OCI-LY3 (cell line): Measurements from ENCODE around the gene C1QTNF9.

Experiments used
- H2AFZ ChIP-seq: fragments of 200-600, 300-600 bp; shearing (Covaris generic); 2 replicates; pipeline ENCODE4 v1.6.0; 2014; ENCODE audit warnings: antibody characterized with exemption, low read depth, low read length
- H3K27ac ChIP-seq: fragments of 200-600, 300-600 bp; sonication (generic); 2 replicates; pipeline ENCODE4 v1.5.1; 2014; ENCODE audit warnings: mild to moderate bottlenecking, low read length, moderate library complexity, mixed read lengths
- H3K27me3 ChIP-seq: fragments of 200-600, 300-600 bp; sonication (generic); 2 replicates; pipeline ENCODE4 v1.6.1; 2014; ENCODE audit warnings: low read depth, low read length, mixed read lengths
- H3K36me3 ChIP-seq: fragments of 200-600, 300-600 bp; sonication (generic); replicated peaks from 2 replicates; pipeline ENCODE3; 2014; ENCODE audit warnings: low read depth, low read length, mixed read lengths
- H3K4me1 ChIP-seq: fragments of 300-600, 200-600 bp; sonication (generic); 2 replicates; pipeline ENCODE4 v1.6.1; 2014; ENCODE audit warnings: low read length, mixed read lengths
- H3K4me2 ChIP-seq: fragments of 200-600, 300-600 bp; sonication (generic); 2 replicates; pipeline ENCODE4 v1.6.1; 2014; ENCODE audit warnings: low read length, mixed read lengths
- H3K4me3 ChIP-seq: fragments of 300-600, 200-600 bp; sonication (generic); 2 replicates; pipeline ENCODE4 v1.5.1; 2014; ENCODE audit warnings: antibody characterized with exemption, mild to moderate bottlenecking, low read length, moderate library complexity
- H3K79me2 ChIP-seq: fragments of 300-600, 200-600 bp; shearing (Covaris generic); 2 replicates; pipeline ENCODE4 v1.6.1; 2014; ENCODE audit warnings: mild to moderate bottlenecking, low read length, mixed read lengths
- H3K9ac ChIP-seq: fragments of 300-600, 200-600 bp; shearing (Covaris generic); 2 replicates; pipeline ENCODE4 v1.6.0; 2014; ENCODE audit warnings: mild to moderate bottlenecking, low read length, moderate library complexity
- H3K9me3 ChIP-seq: fragments of 200-600, 300-600 bp; shearing (Covaris generic); 2 replicates; pipeline ENCODE4 v1.6.1; 2014; ENCODE audit warnings: low read length, mixed read lengths; ENCODE audit not compliant: insufficient read depth
- H4K20me1 ChIP-seq: fragments of 200-600, 300-600 bp; sonication (generic); 2 replicates; pipeline ENCODE4 v1.6.1; 2016; ENCODE audit warnings: low read length, mixed read lengths; ENCODE audit not compliant: insufficient read depth
- EZH2phosphoT487 ChIP-seq: fragments of 200-600 bp; shearing (Covaris generic); IDR thresholded peaks from 2 replicates; pipeline ENCODE4 v1.6.1; 2018; ENCODE audit warnings: antibody characterized with exemption, mixed run types, low read depth
- TF ChIP-seq, protein P1 (sequence below): fragments of 200-600, 300-600 bp; sonication (generic); IDR thresholded peaks from 2 replicates; pipeline ENCODE4 v1.5.1; 2014; ENCODE audit warnings: antibody characterized with exemption, low read length, low read depth

The C1QTNF9 gene

DNA sequence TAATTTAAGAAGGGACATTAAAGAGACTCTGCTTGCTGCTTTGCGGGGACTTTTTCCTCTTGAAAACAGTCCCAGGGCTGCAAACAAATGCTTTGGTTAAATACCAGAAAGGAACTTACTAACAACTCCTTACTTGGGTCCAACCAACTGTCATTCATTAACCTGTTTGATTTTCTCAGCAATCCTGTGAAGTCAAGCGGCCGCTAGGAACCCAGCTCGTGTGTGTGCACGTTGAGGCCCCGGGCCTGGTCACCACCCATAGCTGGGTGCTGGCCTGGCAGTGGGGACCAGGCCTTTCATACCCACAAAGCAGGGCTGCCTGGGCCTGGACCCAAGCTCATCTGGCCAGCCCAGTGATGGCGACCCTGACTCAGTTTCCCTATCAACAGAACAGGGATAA is 50.7 kb downstream of the C1QTNF9 start:
- no peak overlapping the region for H3K27ac ChIP-seq
- H3K4me3 ChIP-seq, result no peak overlapping the region
- no peaks in the 10 kb centered on the region for H4K20me1 ChIP-seq
- H3K27me3 ChIP-seq, result no peaks in the 10 kb centered on the region
- H3K4me1 ChIP-seq, result no peaks in the 10 kb centered on the region
- no peak overlapping the region for H3K4me2 ChIP-seq
- no peaks in the 10 kb centered on the region for H3K9me3 ChIP-seq
- no peaks in the 10 kb centered on the region for H3K36me3 ChIP-seq
- no peak overlapping the region for H3K9ac ChIP-seq
- H2AFZ ChIP-seq, result no peak overlapping the region
- no peaks in the 10 kb centered on the region for H3K79me2 ChIP-seq
- no peak for TF ChIP-seq EZH2phosphoT487
- TF ChIP-seq, protein P1, sequence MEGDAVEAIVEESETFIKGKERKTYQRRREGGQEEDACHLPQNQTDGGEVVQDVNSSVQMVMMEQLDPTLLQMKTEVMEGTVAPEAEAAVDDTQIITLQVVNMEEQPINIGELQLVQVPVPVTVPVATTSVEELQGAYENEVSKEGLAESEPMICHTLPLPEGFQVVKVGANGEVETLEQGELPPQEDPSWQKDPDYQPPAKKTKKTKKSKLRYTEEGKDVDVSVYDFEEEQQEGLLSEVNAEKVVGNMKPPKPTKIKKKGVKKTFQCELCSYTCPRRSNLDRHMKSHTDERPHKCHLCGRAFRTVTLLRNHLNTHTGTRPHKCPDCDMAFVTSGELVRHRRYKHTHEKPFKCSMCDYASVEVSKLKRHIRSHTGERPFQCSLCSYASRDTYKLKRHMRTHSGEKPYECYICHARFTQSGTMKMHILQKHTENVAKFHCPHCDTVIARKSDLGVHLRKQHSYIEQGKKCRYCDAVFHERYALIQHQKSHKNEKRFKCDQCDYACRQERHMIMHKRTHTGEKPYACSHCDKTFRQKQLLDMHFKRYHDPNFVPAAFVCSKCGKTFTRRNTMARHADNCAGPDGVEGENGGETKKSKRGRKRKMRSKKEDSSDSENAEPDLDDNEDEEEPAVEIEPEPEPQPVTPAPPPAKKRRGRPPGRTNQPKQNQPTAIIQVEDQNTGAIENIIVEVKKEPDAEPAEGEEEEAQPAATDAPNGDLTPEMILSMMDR, result no peak

DNA sequence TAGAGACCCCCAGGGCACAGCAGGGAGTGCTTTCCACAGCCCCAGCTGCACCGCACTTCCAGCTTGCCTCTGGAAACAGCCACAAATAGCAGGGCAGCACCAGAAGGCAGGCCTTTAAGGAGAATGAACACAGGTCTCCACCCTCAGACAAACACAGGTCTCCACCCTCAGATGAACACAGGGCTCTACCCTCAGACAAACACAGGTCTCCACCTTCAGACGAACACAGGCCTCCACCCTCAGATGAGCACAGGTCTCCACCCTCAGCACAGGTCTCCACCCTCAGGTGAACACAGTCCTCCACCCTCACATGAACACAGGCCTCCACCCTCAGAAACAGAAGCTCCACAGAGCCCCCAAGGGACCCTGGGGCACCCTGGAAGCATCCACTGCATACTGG is 51.7 kb downstream of the C1QTNF9 start:
- Histone ChIP-seq H3K36me3 (no peaks in the 10 kb centered on the region), H3K79me2 (no peaks in the 10 kb centered on the region), H3K27ac (no peak overlapping the region), H3K27me3 (no peaks in the 10 kb centered on the region), H3K4me3 (no peak overlapping the region), H3K9ac (no peak overlapping the region), H3K4me2 (no peak overlapping the region), H3K9me3 (no peaks in the 10 kb centered on the region), H2AFZ (no peak overlapping the region), H4K20me1 (no peaks in the 10 kb centered on the region), H3K4me1 (no peaks in the 10 kb centered on the region)
- TF ChIP-seq, protein P1, result no peak
- no peak for TF ChIP-seq EZH2phosphoT487

DNA sequence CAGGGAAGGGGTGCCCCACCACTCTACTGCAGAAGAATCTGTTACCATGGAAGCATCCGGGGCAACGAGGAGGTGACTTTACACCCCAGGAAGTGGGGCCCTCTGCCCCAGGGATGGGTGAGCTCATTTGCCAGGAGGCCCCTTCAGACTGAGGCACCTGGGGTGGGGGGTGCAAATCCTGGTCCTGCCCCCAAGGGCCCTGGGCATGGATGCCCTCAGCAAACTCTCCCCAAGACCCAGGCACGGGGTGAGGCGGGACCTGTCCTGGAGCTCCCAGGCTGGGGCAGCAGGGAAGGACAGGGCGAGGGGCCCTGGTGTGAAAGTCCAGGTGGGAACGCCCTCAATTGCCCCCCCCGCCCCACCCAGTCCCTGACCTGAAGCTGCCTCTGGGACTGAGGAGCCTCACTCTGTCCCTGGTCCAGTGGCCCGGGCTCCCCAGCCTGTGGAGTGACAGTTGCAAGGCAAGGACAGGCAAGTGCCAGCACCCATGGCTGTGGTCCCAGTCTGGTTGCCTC is 52.5 kb downstream of the C1QTNF9 start:
- no peak for TF ChIP-seq EZH2phosphoT487
- TF ChIP-seq, protein P1, result no peak
- Histone ChIP-seq H3K9ac (no peak overlapping the region), H3K9me3 (no peaks in the 10 kb centered on the region), H3K36me3 (no peaks in the 10 kb centered on the region), H3K4me3 (no peak overlapping the region), H4K20me1 (no peaks in the 10 kb centered on the region), H3K27me3 (no peaks in the 10 kb centered on the region), H2AFZ (no peak overlapping the region), H3K4me1 (no peaks in the 10 kb centered on the region), H3K27ac (no peak overlapping the region), H3K79me2 (no peaks in the 10 kb centered on the region), H3K4me2 (no peak overlapping the region)

DNA sequence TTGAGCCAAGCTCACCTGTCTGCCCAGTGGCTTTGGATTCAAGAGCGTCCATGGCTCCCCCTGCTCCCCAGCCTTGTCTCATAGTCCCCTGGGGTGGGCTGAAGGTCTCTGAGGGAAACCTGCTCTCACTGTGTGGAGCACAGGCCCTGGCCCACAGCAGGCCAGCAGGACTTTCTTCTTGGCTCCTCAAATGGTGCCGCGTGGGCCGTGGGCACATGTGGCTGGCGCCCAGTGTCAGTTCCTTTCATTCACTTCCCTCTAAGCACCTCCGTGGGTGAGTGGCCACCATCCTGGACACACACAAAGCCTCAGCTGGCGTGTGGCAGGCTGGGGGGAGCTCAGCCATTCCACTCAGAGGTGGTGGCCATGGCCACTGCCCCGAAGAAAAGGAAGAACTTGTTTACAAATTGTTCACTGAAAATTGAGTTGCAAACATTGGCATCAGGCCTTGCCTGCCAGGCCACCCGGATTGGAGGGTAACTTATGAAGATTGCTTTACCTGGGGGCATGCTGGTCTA is 53.1 kb downstream of the C1QTNF9 start:
- no peak for TF ChIP-seq EZH2phosphoT487
- TF ChIP-seq, protein P1, result no peak
- Histone ChIP-seq H2AFZ (no peak overlapping the region), H3K27me3 (no peaks in the 10 kb centered on the region), H3K9me3 (no peaks in the 10 kb centered on the region), H4K20me1 (no peaks in the 10 kb centered on the region), H3K9ac (no peak overlapping the region), H3K36me3 (no peaks in the 10 kb centered on the region), H3K4me2 (no peak overlapping the region), H3K4me1 (no peaks in the 10 kb centered on the region), H3K4me3 (no peak overlapping the region), H3K79me2 (no peaks in the 10 kb centered on the region), H3K27ac (no peak overlapping the region)
